OCI-LY7 (cell line): ENCODE measurements around the gene NID2.

Experiments
- CTCF ChIP-seq: fragments of 200-600 bp; sonication (generic); conservative IDR thresholded peaks from 2 replicates; pipeline ENCODE4 v1.5.1; 2014; ENCODE audit warnings: mild to moderate bottlenecking, antibody characterized with exemption, low read length, moderate library complexity, mixed read lengths
- EZH2phosphoT487 ChIP-seq: fragments of 200-600 bp; sonication (generic); IDR thresholded peaks from 2 replicates; pipeline ENCODE4 v1.6.1; 2018; ENCODE audit warnings: low read depth, borderline replicate concordance, mild to moderate bottlenecking, mixed run types, antibody characterized with exemption, low read length, moderate library complexity, mixed read lengths

- no peak for TF ChIP-seq CTCF
- TF ChIP-seq EZH2phosphoT487 = no peak
Observed at GRCh38 chr14:52078095-52078531, 9.3 kb upstream of the NID2 start.
